ENCODE data around the gene TMSB4Y.

TMSB4Y gene

DNA sequence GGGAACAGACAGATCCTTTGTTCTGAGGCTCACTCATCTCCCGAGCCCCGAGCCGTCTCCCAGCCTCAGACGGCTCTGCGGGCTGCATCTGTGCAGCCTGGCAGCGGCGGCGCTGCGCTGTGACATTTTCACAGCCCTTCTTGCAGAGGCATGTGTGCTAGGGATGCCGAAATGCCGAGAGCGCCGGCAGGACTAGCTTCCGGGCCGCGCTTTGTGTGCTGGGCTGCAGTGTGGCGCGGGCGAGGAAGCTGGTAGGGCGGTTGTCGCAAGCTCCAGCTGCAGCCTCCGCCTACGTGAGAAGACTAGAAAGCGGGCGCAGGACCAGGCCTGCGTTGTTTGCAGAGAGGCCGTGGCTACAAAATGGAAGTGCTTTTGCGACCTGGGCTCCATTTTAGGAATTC is at the start of gene TMSB4Y:
Gene TMSB4Y, plus strand, starts transcription at position 332 of the 401 bp plus-strand sequence.
- DNase-seq, result peak in 1 of 2 donors; percentile 84

DNA sequence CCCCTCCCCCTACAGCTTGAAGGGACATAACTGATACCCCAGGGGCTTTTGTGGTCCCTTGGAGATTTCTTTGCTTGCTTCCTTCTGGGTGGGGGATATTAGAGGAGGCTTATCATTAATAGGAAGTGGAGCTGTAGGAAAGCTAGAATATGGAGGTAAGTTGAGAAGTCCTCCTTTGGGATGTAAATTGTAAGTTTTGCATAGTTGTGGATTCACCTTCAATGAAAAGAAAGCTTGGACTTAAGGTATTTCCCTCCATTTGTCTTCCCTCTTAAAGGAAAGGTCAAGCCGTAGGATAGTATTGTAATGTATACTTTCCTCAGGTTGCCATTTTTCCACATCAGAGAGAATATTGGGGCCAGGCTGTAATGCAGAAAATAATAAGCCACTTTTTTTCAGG is 39.5 kb upstream of the TMSB4Y start:
- DNase-seq, result no peak

DNA sequence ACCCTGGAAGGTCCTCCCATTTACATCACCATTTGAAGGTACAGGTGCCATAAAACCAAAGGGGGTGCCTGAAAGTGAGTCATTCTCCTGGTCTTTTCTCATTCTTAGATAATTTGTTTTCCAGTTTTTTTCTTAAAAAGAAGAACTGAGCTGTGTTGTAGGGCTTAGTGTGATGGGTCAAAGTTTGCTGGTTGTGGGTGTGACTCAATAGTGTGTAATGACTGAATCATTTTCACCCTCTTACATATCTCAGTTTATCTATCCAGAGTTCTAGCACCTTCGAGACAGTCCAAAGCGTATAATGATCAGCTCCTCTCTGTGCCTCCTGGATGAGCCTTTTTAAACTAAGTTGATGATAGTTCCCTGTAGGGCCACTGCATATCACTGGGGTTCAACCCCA is 32.6 kb upstream of the TMSB4Y start:
- no peak for DNase-seq

DNA sequence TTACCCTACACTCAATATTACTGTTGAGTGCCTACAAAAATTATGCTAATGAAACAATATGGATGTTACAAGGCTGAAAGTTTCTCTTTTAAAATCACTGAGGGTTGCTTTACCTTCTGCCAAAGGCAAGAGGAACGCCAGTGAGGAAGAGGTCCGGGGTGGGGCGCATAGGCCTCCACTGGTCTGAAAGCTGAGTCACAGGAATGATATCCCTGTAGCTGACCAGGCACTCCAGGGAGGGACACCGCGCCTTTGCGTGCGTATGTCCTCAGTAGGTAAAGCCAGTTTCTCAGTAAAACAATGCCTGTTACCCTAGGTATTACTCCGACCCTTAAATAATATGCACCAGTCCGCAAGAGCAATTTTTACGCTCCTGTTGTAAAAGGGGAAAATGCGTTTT is 1.4 kb upstream of the TMSB4Y start:
- no peak for DNase-seq

DNA sequence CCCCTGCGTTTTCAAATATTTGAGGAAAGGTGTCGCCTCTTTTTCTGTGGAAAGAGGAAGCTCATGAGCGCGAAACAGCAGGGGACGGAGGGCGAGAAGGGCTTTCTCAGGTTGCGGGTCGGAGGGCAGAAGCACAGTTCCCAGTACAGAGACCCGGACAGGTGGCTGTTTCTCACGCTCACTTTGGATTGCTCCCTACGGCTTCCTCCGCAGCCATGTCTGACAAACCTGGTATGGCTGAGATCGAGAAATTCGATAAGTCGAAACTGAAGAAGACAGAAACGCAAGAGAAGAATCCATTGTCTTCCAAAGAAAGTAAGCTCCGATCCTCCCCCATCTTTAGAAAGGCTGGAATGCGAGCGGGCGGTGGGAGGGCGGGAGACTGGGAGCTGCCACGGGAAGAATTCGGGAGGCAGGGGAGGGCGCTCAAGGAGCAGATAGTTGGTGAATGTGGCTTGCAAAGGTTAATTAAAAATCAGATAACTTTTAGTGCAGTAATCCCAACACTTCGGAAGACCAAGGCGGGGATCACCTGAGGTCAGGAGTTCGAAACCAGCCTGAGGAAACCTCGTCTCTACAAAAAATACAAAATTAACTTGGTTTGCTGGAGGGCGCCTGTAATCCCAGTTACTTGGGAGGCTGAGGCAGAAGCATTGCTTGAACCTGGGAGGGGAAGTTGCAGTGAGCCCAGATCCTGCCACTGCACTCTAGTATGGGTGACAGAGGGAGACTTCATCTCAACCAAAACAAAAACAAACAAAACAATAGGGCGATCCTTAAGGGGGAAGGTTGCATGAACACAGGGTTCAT is 627 bp downstream of the TMSB4Y start:
- DNase-seq, result peak in 1 of 2 donors; percentile 27

DNA sequence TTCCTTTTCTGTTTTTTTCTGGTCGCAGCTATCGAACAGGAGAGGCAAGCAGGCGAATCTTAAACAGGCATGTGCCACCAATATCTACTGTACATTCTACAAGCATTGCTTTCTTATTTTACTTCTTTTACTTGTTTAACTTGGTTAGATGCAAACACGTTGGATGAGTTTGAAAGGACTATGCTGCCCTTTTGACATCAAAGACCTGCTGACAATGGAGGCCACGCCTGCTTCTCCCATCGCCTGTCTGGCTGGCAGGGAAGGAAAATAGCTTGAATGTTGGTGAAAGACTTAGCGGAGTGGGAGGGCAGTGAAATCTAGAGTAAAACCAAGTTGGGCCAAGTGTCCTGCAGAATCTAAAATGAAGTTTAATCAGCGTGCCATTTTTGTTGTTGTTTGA is 1.5 kb downstream of the TMSB4Y start:
- no peak for DNase-seq

DNA sequence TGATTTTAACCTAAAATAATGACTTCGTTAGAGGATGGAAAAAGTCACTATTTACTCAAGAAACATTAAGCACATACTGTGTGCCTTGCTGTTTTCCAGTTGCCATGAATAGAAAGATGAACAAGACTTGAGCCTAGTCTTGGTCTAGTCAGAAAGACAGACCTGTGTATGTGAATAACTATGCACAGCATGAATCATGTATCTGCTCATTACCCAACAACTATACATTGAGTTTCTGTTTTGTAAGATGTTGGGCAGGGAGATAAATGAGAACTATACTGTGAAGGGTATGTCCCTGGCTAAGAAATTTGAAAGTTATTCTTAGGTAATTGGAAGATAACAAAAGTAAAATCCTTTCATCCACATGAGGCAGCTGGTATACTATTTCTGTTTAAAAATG is 4.3 kb downstream of the TMSB4Y start:
- DNase-seq, result no peak

DNA sequence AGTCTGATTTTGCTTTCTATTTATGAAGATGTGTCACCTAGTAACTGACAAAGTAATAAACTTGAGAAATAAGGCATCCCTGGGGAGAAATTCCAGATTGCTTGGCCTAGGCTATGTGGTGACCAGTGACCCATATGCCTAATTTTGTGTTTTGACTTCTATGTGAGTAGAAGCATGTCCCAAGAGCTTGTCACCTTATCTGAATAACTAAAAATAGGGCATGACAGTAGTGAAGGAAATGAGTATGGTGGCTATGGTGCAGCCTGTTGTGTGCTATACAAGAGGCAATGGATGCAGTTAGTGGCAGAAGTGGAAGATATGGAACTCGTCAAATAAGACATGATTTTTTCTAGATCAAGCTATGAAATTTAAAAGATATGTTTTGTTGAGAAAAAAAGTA is 15.3 kb downstream of the TMSB4Y start:
- no peak for DNase-seq

DNA sequence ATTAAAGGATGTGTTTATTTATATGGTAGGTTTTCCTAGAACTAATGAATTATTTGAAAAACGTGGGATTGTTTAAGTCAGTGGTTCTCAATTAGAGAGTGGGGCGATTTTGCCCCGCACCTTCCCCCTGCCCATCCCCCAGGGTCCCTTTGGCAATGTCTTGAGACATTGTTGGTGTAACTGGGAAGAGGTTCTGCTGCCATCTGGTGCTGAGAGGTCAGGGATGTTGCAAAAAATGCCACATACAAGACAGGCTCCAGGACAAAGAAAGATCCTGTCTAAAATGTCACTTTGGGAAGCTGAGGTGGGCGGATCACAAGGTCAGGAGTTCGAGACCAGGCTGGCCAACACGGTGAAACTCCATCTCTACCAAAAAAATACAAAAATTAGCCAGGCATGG is 25.8 kb downstream of the TMSB4Y start:
- DNase-seq, result no peak

DNA sequence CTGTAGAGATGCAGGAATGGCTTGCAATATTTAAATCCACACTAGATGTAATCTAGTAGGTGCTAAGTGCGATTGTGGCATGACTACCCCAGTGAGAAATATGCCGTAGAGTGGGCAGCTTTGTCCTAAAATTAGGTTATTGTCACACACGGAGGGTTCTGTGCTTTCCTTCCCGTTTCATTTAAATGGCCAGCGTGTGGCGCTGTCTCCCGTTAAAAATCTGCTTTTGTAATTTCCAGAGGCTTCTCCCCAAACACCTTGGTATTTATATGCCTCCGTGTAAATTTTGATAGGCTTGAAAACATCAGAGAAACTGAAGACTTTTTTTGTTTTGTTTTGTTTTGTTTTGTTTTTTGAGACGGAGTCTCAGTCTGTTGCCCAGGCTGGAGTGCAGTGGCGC is 34.9 kb downstream of the TMSB4Y start:
- peak in 1 of 2 donors; percentile 36 for DNase-seq

DNA sequence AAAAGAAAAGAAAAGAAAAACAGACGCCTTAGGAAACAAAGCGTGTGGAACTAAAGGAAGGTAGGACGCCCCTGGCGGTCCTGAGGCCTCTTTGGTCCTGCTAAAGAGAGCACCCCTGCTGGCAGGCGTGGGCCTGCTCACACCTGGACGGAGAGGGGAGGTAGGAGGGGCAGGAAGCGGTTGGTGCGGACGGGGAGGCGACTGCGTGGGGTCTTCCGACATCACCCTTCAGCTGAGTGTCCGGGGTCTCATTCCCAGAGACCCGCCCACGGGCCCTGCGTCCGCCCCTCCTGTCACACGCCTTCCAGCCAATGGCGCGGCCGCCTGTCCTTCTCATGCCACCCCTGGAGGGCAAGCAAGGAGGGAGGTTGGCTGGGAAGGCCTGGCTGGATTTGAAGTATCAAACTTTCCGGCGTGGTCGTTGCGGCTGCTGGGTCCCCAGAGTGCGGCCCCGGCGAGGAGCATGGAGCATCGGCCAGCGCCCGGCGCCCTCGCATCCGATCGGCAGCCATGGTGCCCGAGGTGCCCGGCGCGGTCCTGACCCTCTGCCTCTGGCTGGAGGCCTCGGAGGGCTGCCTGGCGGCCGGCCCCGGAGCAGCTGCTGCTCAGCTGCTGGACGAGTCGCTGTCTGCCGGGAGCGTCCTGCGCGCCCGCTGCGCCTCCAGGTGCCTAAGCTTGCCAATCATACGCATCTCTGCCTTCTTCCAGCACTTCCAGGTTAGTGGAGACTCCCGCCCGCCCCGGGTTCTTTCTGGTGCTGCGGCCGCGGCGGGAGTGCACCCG is 47.8 kb downstream of the TMSB4Y start:
- peak in 1 of 2 donors; percentile 65 for DNase-seq

DNA sequence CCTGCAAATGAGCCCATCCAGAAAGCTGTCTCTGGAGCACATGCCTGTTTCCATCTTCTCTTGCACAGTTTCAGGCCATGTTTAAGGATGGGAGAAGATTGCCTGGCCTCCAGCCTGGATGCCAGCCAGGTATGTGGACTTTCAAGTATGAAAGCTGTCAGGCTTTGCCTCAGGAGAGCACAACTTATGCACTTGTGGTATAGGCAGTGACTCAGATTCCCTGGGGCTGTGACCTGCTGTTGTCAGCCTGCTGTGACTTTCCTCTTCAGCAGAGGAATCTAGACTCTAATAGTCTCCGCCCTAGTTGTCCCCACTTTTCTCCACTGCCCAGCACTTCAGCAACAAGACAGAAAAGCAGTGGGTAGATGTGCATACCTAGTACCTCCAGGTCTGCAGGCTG is 51.0 kb downstream of the TMSB4Y start:
- DNase-seq, result no peak
